NCI-H1694 treated with DMSO at 0.1 percent for 48 hours (cell line): ENCODE results near the gene ITPR2.
"Not testable (repeated sequence)": the region's sequence is repeated elsewhere in the genome, so short reads cannot be mapped to it uniquely, and the experiment has no call there.

Experiments
- DNase-seq: peaks from one replicate; lab custom pipeline; 2025; lab: John Stamatoyannopoulos, UW

Gene ITPR2

DNA sequence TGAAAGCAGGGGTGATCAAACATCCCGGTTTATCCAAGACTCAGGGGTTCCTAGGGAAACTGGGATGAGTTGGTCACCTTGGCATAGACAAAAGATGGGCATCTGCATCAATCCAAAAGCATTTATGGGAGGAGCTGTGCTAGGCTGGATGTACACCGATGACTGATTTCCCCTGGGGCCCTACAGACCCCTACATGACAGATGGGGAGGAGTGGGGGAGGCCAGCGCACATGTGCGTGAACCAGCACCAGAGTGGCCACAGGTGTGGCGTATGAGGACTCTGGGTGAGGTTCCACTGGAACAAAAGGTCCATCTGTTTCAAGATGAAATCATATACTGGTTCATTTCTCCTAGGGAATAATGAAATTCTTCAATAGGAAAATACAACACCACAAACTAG, 210.4 kb downstream of the ITPR2 start:
- no peak for DNase-seq

DNA sequence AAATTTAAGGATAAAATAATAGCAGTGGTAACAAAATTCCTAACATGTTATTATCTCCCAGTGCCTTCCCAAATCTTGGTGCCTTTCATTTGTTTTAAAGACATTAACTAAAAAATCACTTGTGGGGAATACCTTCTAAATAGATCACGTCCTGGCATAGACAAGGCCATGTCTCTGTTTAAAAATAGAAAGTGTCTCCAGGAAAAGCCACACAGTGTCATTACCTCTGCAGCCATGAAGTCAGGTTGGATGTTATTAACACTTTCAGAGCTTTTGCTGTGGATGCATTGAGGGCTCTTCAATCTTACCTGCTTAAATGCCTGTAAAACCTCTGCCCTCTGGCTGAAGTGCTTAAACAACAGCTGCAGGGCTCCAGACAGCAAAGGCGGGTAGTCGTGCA, 211.1 kb downstream of the ITPR2 start:
- DNase-seq = no peak

DNA sequence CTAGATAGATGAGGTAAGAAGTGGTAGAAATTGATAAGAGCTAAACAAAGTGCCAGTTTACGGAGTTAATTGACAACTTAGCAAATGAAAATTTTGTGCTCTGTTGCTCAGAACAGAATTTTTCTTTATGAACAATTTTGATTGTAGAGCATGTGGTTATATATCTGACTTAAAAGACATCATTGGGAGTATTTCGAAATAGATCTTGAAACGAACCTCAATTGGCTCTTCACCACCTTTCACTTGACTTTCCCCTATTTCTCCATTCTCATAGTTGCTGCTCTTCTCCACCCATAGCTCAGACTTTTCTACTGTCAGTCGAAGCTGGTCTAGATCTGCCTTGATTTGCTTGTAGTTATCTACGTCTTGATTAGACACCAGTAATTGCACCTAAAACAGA, 212.1 kb downstream of the ITPR2 start:
- no peak for DNase-seq

DNA sequence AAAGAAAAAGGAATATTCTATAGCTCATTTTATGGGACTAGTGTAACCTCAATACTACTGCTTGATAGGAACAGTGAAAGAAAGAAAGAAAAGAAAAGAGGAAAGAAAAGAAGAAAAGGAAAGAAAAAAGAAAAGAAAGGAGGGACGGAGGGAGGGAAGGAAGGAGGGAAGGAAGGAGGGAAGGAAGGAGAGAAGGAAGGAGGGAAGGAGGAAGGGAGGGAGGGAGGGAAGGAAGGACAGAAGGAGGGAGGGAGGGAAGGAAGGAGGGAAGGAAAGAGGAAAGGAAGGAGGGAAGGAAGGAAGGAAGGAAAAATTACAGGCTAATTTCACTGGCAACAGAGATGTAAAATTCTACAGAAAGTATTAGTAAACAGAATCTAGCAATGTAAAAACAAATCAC, 215.5 kb downstream of the ITPR2 start:
- DNase-seq = no peak

DNA sequence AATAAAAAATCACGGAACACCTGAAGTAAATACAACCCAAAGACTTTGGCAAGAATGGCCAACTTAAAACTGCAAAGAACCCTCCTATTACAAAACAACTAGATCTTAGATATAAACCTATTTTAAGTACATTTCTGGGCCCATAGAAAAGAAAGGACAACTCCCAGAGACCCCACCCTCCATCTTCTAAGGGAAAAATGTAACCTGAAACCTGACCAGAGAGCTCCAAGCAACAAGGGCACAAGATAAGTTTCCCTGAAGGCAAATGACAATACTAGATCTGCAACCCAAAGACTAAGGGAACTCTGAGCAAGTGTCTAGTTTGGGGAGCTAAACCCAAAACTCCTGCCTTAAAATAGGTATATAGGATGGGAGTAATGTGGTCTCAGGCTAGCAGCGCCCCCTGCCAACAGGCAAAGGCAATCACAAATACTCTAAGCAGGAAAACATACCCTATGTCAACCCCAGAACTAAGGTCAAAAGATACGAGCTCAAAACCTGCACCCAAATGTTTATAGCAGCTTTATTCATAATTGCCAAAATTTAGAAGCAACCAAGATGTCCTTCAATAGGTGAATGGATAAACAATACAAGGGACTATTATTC, 218.9 kb downstream of the ITPR2 start:
- DNase-seq = peak; percentile 17

DNA sequence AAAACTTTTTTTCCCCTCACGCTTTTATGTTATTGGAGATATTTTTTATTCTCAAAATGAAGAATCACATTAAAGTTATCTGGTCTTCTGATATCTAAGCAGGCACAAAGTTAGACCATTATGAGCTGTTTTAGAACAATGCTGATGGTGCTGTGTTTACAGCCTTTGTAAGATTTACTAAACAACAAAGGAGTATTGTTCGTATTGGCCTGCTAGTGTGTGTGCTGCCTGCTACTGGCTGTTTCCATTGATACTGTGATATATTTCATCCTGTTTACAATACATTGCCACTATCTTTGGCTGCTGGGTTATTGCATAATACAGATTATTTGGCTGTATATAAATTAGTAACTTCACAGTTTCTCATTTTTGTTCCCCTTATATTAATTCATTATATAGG, 220.8 kb downstream of the ITPR2 start:
- DNase-seq = no peak

DNA sequence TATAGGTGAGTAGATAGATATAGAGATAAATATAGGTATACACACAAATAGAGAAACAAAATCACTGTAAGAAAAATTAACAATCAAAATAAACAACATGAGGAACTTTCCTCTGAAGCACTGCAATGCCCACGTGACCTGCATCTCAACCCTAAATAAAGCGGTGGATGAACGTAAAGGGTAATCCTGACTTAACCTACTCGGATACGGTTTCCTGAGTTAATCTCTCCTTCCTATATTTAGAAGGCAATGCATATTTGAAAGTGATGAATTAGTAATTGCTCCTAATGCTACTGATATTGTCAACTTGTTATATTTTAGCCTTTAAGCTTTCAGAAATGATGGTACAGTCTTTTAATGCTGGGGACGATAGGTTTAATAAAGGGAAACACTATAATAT, 221.4 kb downstream of the ITPR2 start:
- DNase-seq = no peak

DNA sequence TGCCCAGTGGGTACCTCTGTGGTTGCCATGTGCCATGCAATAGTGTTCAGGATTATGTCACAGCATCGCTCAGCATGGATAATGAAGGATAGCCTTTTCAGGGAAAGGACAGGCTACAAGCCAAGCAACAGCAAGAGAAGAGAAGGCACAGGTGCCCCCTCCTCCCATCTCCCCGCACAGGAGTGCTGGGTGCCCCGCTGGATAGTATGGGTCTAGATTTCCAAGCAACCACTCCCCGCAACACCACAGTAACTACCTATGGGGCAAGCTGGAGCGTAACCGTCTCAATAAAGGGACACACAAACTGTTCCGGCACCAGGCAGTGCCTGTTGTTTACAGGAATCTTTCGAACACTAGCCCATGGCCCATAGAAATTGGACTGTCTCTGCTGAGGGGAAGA, 222.2 kb downstream of the ITPR2 start:
- no peak for DNase-seq

DNA sequence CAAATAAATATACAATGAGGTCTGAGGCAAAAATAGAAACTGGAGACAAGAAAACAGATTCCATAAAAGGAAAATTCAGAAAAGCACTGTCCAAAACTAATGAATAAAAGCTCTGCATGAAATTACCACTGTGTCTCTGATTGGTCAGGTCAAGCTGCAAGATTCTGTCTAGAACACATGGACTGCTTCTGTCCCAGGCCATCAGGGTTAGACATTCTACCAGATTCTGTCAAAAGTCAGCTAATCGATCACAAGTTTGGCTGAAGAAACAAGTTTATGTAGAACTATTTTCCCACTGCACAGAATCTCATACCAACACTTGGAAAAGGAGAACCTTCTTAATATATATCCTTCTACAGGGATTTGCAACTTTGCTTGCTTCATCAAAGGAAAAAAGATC, 223.0 kb downstream of the ITPR2 start:
- DNase-seq = no peak

DNA sequence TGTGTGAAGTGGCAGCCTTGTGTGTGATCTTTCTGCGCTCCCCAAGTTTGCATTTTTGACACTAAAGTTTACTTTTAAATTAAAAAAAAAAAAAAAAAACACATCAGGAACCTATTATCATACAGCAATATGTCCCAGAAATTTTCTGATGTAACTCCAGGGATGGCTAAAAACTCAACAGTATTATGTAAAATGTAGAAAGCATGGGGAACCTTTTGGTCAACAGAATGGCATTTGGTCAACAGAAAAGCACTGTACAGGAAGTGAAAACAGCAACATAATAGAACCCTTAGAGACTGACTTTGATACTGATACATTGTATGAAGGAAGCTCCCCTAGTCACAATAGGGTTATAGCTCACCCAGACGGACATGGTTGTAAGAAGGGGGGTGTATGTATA, 224.3 kb downstream of the ITPR2 start:
- no peak for DNase-seq

DNA sequence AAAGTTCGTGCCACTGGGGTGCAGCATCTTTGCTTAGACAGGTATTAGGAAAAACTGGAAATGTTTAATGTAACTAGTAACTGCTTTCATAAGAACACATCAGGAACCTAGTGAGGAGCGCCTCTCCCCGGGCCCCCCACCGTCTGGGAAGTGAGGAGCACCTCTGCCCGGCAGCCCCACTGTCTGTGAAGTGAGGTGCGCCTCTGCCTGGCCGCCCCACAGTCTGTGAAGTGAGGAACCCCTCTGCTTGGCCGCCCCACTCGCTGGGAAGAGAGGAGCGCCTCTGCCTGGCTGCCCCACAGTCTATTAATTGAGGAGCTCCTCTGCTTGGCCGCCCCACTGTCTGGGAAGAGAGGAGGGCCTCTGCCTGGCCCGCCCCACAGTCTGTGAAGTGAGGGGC, 224.7 kb downstream of the ITPR2 start:
- DNase-seq = no peak

DNA sequence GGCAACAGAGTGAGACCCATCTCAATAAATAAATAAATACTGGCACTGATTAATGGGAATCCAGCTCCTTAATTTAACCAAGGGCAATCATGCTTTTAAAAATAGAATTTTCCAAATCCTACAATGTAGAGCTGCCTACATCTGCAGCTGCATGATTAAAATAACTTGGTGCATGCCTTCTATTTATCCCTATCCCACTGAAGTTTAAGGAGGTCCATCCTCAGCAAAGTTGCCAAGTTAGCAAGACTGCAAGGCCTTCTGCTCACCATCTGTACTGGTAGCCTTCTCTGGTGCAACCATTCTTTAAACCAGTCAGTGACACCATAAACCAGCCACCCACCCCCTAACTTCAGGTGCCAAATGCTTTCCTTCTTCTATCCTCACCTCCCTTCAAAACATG, 226.1 kb downstream of the ITPR2 start:
- DNase-seq = no peak

DNA sequence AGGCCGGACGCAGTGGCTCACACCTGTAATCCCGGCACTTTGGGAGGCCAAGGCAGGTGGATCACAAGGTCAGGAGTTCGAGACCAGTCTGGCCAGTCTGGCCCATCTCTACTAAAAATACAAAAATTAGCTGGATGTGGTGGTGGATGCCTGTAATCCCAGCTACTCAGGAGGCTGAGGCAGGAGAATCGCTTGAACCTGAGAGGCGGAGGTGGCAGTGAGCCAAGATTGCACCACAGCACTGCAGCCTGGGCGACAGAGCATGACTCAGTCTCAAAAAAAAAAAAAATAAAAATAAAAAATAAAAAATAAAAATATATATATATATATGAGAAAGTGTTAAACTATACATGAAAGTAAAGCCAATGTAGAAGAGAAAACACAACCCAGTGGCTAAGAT, 228.2 kb downstream of the ITPR2 start:
- not testable (repeated sequence) for DNase-seq

DNA sequence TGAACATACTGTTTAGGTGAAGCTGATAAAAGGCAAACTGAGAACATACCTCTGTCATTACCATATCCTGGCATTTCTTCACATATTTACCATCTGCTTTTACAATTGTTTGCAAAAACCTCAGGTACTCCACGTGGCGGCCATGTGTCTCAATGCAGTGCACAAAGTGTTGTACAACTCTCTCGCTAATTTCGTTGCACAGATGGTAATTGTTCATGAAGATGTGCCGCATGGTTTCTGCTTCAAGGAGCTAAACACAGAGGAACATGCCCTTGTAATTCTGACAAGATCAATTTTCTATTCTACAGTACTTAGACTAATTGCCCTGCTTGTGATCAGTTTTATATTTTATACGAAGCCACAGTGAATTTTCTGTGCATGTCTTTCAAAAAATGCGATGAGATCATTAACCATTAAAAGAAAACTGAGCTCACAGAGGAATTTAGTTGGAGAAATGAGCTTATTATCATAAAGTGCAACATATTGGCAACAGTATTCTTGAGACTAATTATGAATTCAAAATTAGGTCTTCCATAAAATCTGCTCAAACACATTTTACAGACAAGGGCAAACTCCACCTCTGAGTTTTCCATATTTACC, 233.8 kb downstream of the ITPR2 start:
- no peak for DNase-seq

DNA sequence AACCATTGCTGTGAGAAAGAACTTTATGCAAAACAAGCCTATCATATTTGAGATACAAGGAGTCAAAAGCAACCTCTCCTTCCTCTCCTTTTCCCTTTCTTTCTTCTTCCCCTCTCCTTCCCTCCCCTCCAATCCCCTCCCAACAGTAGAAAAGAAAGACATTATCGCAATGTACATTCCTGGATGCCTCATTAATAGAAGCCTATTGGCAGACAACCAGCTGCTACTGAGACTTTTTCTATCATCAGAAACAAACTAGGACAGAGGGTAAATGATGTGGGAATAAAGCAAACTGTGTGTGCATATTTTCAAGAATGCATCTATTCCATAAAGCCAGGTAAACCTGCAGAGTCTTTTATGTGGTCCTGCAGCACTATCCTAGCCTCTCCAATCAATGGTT, 237.2 kb downstream of the ITPR2 start:
- DNase-seq = no peak

DNA sequence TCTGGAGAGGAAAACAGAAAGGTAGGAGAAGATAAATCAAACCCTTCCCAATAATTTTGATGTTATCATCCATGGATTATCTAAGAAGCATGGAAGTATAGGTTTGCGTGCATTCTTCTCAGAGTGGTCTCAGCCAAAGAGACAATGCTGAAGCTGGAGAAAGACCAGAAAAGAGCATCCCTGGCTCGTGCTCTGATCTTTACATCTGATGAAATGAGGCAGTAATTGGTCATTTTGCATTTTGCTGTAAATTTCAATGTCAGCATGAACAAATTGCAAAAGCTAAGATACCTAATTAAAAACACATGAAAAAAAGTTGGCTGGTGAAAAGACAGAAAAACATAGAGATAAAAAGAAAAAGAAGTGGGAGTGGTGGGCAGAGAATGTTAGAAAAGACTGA, 252.4 kb downstream of the ITPR2 start:
- no peak for DNase-seq

DNA sequence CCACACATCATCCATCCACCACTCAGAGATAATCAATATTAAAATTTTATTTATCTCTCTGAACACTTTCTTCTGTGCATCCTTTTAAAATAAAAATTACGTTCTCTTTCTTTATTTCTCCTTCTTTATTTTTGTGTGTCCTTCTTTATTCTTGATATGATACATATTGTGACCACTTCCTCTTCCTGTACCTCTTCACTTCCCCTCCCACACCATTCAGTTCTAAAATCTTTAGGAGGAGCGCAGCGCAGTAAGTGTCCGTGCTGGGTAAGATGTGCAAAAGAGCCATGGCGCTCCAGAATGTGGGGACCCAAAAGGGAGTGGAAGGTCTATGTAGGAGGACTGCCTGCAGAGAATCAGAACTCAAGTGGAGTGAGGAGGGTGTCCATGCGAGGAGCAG, 256.7 kb downstream of the ITPR2 start:
- no peak for DNase-seq

DNA sequence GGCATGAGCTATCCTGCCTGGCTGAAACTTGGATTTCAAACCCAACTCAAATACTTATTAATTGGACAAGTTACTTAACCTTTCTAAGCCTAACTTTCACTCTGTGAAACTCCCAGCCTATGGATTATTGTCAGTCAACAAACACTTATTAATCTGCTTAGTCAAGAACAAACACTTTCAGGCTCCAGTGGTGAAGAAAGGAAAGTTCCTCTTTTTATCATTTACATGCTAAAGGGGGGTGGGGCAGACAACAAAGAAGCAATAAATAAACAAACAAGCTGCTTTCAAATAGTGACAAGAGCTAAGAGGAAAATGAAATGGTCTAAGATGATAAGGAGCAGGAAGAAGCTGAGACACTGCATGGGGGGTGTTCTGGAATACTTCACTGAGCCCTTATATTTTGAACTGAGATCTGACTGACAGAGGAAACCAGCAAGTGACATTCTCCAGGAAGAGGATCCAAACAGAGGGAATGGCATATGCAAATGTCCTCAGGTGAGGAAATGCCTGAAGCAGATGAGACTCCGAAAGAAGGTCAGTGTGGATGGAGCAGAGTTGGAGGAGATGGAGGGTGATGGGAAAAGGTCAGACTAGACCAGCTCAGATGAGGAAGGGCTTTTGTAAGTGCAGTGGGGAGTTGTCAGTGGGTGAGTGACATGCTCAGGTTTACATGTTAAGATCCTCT, 259.6 kb downstream of the ITPR2 start:
- no peak for DNase-seq

DNA sequence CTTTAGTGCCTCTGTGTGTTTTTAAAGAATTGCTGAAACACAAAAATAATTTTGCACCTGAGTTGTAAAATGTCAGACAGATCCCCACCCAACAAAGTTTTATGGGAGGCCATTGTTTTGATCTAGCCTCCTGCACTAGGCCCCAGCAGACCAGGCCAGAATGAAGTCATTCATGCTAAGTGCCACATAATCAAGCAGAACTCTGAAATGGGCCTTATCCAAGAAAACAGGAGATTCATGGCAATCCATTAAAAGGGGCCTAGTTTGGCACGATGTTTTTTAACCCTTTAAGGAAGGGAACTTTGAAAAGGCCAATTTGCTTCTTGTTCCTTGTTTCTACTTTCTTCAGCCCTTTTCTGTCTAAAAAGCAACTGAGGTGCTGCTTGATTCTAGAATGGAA, 260.9 kb downstream of the ITPR2 start:
- no peak for DNase-seq

DNA sequence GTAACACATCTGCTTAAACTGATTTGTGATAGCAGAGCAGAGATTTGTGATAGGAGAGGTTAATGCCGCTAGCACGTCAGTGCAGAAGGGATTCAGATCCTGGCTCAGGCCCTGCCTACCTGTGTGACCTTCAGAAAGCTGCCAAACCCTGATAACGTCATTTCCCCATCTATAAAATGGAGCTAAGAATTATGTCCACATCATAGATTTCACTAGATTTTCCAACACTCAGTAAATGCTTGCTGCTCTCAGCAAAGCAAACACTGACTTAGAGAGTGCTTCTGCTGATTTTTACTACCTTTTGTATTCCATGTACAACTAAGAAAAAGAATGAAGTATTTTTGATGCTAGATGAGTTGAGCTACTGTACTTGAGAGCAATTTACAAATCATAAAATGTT, 261.4 kb downstream of the ITPR2 start:
- DNase-seq = no peak

DNA sequence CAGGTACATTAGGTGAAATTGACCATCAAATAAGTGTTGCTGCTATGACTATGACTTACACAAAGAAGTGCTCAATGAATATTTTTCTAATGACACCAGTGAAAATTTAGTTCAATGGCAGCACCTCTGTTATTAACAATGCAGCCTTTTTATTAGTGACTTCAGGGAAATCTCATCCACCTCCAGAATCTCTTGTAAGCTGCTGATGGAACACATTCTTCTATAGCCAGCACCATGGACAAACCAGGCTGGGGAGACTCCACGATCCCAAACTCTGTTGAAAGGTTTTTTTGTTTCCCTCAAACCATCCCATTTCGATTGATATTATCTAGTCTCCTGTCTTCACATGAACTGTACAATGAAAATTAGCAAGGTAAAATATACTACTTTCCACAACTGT, 265.9 kb downstream of the ITPR2 start:
- no peak for DNase-seq

DNA sequence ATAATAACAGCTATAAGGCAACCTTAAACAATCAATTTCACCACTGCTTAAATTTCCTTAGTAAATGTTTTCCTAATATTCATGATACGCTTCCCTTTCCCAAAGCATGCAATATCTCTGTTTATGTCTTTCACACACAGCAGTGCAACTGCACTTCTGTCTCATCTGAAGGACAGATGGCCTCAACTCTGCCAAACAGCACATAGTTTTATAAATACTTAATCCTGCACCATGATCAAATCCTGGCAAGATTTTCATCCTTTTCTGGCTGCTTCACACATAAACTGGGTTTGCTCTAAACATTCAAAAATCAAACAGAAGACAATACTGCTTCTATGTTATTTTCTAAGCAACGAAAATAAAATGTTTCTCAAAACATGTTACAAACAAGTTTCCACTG, 266.3 kb downstream of the ITPR2 start:
- DNase-seq = no peak

DNA sequence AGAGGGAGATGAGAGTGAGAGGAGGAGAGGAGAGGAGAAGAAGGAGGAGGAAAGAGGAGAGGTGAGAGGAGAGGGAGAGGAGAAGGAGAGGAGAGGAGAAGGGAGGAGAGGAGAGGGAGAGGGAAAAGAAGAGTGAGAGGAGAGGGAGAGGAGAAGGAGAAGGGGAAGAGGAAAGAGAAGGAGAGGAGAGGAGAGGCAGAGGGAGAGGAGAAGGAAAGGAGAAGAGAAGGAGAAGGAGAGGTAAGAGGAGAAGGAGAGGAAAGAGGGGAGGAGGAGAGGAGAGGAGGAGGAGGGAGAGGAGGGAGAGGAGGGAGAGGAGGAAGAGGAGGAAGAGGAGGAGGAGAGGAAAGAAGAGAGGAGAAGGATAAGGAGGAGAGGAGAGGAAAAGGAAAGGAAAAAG, 266.8 kb downstream of the ITPR2 start:
- DNase-seq = no peak

DNA sequence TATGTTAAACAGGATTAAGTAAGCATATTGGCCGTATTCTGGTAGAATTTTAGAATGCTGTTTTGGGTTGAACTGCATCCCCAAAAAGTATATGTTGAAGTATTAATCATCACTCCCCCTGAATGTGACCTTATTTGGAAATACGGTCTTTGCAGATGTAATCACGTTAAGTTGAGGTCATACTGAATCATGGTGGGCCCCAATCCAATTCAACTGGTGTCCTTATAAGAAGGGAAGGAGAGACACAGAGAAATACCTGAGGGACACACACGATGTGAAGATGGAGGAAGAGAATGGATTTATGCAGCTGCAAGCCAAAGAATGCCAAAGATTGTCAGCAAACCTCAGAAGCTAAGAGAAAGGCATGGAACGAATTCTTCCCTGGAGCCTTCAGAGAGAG, 268.6 kb downstream of the ITPR2 start:
- no peak for DNase-seq
